Measurements from ENCODE around the gene MARK2.
"Not testable (repeated sequence)": the region's sequence is repeated elsewhere in the genome, so short reads cannot be mapped to it uniquely, and the experiment has no call there.

MARK2 gene

DNA sequence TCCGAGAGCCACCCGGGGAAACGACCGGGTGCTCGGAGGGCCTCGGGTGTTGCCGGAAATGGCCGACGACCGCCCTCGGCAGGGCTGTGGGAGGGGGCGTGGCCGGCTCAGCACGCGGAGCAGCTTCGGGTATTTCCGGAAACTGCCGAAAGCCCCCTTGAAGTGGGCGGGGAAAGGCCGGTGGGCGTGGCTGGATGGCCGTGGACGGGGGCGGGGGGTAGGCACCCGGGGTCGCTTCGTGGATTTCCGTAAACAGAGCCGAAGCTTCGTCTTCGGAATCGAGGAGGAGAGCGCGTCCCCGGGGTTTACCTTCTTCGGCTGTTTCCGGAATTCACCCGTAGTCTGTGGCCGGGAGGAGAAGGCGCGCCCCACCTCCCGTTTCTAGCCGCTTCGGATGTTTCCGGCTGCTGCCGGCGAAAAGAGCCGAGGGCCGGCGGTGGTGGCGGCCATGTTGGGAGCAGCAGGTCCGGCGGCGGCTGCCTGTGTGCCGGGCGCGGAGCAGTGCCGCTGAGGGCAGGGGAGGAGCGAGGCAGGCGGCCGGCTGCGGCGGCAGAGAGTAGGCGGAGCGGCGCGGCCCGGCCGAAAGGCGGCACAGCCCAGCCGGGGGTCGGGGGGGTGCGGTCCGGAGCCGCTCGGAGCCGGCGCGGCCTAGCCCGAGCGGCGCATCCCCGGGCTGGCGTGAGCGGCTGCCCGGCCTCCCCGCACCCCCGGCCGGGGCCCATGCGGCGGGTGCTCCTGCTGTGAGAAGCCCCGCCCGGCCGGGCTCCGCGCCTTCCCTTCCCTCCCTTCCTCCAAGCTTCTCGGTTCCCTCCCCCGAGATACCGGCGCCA is at the start of gene MARK2:
TSS of gene MARK2 (plus strand) at position 433 of the 830 bp plus-strand sequence. CDS start at position 830, 397 bp downstream.
- DNase-seq: peak; percentile 100

GRCh38 chr11:63791495-63792167 is 47.3 kb upstream of the MARK2 start:
- no peak for DNase-seq

- DNase-seq: no peak
Observed at GRCh38 chr11:63793161-63793560, 45.7 kb upstream of the MARK2 start.

DNA sequence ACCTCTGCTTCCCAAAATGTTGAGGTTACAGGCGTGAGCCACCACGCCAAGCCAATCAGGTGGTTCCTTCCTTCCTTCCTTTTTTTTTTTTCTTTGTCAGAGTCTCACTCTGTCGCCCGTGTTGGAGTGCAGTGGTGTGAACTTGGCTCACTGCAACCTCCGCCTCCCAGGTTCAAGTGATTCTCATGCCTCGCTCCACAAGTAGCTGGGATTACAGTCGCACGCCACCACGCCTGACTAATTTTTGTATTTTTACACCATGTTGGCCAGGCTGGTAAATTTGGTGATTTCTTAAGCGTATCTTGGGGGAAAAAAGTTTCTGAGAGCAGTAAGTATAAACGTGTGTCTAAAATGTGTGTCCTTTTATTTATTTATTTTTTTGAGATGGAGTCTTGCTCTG is 43.8 kb upstream of the MARK2 start:
- DNase-seq: no peak

DNA sequence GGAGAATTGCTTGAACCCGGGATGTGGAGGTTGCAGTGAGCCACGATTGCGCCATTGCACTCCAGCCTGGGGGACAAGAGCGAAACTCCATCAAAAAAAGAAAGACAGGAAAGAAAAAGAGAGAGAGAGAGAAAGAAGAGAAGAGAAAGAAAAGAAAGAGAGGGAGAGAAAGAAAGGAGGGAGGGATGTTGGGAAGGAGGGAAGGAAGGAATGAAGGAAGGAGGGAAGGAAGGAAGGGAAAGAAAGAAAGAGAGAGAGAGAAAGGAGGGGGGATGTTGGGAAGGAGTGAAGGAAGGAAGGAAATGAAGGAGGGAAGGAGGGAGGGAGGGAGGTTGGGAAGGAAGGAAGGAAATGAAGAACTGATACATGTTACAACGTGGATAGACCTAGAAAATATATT is 38.0 kb upstream of the MARK2 start:
- DNase-seq: no peak

DNA sequence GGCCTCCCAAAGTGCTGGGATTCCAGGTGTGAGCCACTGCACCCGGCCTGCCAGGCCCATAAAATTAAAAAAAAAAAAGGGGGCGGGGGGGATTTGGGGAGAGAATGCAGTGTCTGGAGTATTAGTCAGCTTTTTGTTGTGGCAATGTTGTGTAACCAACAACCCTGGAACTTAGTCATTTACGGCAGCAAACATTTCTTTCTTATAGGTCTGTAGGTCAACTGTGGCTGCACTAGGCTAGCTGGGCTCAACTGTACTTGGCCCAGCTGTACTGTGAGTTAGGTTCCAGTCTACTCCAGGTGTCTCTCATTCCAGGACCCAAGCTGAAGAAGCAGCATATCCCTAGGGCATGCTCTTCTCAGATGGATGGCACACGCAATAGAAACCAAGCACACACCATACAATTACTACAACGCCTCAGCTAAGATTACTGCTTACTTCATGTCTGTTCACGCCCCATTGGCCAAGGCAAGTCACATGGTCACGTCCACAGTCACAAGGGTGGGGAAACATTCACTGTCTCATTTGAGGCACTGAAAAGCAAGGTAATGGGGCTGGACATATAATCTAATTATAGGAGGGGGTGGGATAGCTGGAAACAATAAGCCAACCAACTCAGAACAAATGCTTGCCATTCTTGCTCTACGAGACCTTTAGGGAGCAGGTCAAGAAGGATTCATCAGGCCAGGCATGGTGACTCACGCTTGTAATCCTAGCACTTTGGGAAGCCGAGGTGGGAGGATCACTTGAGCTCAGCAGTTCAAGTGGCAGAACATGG is 36.1 kb upstream of the MARK2 start:
- DNase-seq: no peak

GRCh38 chr11:63804259-63804658 is 34.7 kb upstream of the MARK2 start:
- DNase-seq: no peak

- DNase-seq: no peak
Observed at GRCh38 chr11:63805844-63806415, 33.0 kb upstream of the MARK2 start.

GRCh38 chr11:63810383-63810782 is 28.5 kb upstream of the MARK2 start:
- not testable (repeated sequence) for DNase-seq

GRCh38 chr11:63811522-63811921 is 27.4 kb upstream of the MARK2 start:
- DNase-seq: no peak

GRCh38 chr11:63813035-63813562 is 25.8 kb upstream of the MARK2 start, which contains the start of gene SPINDOC:
Gene SPINDOC (plus strand): TSS chr11:63813456. CDS start chr11:63813687, 231 bp downstream.
- peak; percentile 81 to 86 for DNase-seq

DNA sequence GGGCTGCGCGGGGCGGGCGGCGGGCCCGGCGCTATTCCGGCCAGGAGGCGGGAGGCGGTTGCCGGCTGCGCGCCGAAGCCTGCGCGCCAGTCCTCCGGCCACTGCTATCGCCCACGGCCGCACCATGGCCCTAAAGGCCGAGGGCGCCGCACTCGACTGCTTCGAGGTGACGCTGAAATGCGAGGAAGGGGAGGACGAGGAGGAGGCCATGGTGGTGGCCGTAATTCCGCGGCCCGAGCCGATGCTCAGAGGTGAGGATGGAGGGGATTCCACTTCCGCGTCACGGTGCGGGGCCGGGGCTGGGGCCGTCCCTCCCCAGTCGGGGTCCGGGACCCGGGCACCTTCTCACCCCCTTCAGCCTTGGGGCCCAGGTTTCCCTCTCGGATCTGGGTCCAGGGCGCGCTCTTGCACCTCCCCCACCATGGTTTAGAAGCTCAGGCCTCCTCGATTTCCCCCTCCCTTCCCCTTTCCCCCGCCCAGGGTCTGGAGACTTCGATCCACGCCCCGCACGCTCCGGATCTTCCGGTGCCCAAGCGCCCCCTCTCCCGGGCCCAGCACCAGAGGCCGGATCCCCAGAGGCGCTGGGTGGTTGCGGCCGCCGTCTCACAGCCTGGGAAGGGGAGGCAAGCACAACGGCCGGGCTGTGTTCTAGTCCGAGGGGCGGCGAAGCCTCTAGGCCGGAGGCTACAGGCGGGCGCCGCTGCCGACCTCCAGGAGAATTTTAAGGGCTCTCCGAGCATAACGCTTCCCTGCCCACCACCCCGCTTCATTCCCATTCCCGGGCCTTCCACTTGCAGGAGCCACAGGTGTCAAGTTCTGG is 25.1 kb upstream of the MARK2 start:
- peak; percentile 63 to 64 for DNase-seq

GRCh38 chr11:63814383-63814736 is 24.6 kb upstream of the MARK2 start:
- no peak for DNase-seq

DNA sequence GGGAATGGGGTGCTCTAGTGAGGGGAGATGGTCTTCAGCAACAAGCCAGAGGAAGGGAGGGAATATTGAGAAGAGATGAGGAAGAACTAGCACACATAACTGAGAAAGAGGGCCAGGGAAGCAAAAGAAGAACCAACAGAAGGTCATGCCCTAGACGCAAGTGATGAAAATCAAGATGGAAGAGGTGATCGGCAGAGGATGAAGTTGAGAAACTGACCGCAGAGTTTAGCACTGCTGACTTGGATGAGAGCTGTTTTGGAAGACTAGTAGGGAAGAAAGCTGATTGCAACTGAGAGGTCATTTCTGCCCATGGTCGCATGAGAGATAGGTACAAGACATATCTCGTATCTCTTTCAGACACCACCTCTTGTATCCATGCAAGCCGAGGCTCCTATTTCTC is 22.7 kb upstream of the MARK2 start:
- DNase-seq: no peak

- no peak for DNase-seq
Observed at GRCh38 chr11:63816732-63817131, 22.2 kb upstream of the MARK2 start.

GRCh38 chr11:63817758-63818498 is 21.0 kb upstream of the MARK2 start:
- DNase-seq: no peak

DNA sequence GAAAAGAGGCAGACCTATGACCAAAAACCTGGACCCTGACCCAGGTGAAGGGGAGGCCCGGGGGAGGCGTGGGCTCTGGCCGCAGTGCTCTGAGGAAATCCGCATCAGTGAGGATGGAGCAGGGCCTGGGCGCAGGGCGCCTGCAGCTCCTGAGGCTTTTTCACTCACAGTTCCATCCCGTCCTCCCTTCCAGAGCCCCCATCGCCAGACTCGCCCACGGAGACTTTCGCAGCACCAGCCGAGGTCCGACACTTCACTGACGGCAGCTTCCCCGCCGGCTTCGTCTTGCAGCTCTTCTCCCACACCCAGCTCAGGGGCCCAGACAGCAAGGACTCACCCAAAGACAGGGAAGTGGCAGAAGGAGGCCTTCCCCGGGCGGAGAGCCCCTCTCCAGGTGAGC is 20.3 kb upstream of the MARK2 start:
- DNase-seq: no peak

DNA sequence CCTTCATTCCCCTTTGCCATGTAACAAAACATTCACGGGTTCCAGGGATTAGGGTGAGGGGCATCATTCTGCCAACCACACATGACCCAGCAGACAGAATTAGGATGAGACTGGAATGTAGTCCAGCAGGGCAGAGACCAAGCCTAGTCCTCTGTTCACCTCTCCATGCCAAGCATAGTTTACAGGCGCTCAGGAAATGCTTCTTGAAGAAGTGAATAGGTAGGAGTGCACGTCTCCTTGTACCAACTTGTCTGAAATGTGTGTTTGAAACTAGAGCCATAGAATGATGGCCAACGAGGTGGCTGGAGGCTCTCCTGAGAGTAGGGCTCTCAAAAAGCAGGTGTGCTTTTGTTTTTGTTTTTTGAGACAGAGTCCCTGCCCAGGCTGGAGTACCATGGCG is 17.5 kb upstream of the MARK2 start:
- DNase-seq: no peak

DNA sequence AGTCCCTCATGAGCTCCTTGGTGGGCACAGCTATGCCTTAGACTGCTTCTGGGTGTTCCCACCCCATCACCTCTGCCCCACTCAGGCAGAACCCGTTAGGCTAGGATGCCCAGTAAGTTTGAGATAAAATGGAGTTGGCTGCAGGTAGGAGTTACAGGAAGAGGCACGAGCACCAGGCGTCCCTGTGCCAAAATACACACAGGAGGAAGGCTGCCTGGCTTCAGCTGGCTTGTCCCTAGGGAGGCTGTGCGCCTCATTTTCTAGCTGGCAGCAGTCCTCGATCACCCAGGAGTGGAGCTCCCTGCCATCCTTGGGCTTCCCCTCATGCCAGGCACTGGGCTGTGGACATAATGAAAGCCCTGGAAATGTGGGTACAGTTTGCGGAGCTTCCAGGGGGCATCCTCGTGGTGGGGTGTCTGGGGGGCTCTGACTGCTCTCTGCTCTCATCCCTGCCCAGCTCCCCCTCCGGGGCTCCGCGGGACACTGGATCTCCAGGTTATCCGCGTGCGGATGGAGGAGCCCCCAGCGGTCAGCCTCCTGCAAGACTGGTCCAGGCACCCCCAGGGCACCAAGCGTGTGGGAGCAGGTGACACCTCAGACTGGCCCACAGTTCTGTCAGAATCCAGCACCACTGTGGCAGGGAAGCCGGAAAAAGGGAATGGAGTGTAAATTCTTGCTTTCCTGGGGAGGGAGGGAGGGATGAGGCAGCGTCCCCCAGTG is 12.3 kb upstream of the MARK2 start:
- DNase-seq: no peak

DNA sequence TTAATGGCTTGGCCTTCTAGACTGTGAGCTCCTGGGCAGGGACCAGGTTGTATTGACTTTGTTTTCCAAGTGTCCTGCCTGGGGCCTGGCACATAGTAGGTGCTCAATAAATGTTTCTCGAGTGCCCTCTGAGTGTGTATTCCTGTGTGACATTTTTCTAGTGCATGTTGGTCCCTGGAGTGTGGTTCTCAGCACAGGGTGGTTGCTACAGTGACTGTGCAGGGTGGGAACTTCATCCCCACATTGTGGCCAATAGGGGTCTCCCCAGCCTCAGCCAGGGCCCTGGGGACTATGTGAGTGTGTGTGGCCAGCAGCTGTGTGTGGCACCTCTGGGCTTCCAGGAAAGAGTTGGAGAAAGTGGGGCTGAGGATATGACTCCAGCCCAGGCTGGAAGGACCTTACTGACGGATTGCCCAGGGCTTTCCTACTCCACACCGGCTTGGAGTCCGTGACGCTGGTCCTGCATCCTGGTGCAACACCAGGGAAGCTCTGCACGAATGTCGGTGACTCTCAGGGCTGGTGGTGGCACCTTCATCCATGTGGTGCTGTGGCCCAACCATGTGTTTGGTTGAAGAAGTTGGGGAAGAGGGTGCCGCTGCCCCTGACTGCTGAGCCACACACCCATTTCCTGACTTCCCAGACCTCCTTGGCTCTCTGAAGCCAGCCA is 9.0 kb upstream of the MARK2 start:
- DNase-seq: no peak

Data from activated T-cell treated with anti-CD3 and anti-CD28 coated beads, Interleukin-2, amount 50 U/mL, for 48 hours (primary cell).